Mucosa of descending colon (tissue), 3 donors: ENCODE measurements around the gene HOXA11. TPM values are rescaled to one million over a fixed set of nuclear protein-coding genes. Genes with fewer than 3 reads are reported as not detected.

Experiments
- ATAC-seq: fragments of 200-7000 bp; cut with Tn5 transposase; one replicate; pipeline ENCODE4 v1.9.1; 2020; ENCODE audit warnings: mild to moderate bottlenecking, moderate library complexity
- DNase-seq, 3 donors: peaks; one replicate each; pipeline ENCODE4 v3.0.0-alpha.2; 2020
- H3K36me3 ChIP-seq: fragments of 200-600 bp; one replicate; pipeline ENCODE4 v1.8.0; 2021; ENCODE audit warnings: low read depth, mild to moderate bottlenecking
- H3K4me1 ChIP-seq: fragments of 200-600 bp; one replicate; pipeline ENCODE4 v1.8.0; 2021; ENCODE audit warnings: low read depth, mild to moderate bottlenecking
- H3K4me3 ChIP-seq: fragments of 200-600 bp; one replicate; pipeline ENCODE4 v1.8.0; 2021; ENCODE audit warnings: mild to moderate bottlenecking
- H3K9me3 ChIP-seq: fragments of 200-600 bp; one replicate; pipeline ENCODE4 v1.8.0; 2021; ENCODE audit warnings: mild to moderate bottlenecking
- intact Hi-C, 2 donors: fragments of 100-400 bp; cut with DNase I in 1 of 2; cut with micrococcal nuclease in 1 of 2; formaldehyde crosslinking; loops; one replicate each; pipeline versions ENCODE4 v1.11.0 to v1.11.1; 2022; cut with DNase I, micrococcal nuclease
- total RNA-seq, 3 donors: library from RNA; stranded (reverse); fragmentation: NEBNext Ultra II Directional in 2 of 3; extraction: Animal tissue kit (Norgen Biotek cat#: 25700) in 2 of 3; gene quantifications; one replicate each; pipeline versions ENCODE4 v1.2.1 to v1.2.4, GENCODE V29; 2021 to 2023
- TF ChIP-seq, protein P1 (sequence below): fragments of 200-600 bp; IDR thresholded peaks from one replicate; pipeline ENCODE4 v1.8.0; 2022; ENCODE audit warnings: antibody characterized with exemption, mild to moderate bottlenecking
- donor health status: DM: no; HTN: no; CAD: no; lungs with moderate emphysema.
- donor health status: DM: no; HTN: no; CAD: no.
- donor health status: DM: no; HTN: yes; CAD: no.

The HOXA11 gene
- total RNA-seq, 3 donors from 2014 or later, result 3.2 to 27.2 (median 5.4) TPM

DNA sequence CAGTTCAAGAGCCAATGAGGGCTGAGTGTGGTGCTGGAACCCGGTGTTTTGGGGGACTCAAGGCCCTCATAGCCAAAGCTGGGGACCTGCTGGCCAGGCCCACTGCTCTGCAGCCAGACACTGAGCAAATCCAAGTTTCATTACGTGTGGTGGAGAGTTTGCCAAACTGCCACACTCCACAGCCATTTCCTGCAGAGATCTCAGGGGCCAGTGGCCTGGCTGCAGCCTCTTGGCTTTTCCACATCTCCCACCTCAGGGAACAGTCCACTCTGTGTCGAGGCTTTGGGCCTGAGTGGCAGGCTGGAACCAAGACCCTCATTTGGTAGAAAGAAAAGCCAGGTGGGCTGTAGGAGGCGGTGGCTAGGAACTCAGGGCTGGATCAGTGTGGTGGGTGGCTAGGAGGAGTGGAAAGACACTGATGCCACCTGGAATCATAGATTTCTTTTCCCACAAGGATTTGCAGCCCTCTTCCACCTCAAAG, 3.2 kb downstream of the HOXA11 start:
- Histone ChIP-seq H3K4me3 (no peak overlapping the region), H3K9me3 (no peaks in the 10 kb centered on the region), H3K36me3 (no peaks in the 10 kb centered on the region), H3K4me1 (peaks cover 32% of the 10 kb centered on the region)
- intact Hi-C loops, result no loop called here
- no peak for ATAC-seq
- DNase-seq, result peak in 2 of 3 donors; percentile 37 to 52
- TF ChIP-seq, protein P1, sequence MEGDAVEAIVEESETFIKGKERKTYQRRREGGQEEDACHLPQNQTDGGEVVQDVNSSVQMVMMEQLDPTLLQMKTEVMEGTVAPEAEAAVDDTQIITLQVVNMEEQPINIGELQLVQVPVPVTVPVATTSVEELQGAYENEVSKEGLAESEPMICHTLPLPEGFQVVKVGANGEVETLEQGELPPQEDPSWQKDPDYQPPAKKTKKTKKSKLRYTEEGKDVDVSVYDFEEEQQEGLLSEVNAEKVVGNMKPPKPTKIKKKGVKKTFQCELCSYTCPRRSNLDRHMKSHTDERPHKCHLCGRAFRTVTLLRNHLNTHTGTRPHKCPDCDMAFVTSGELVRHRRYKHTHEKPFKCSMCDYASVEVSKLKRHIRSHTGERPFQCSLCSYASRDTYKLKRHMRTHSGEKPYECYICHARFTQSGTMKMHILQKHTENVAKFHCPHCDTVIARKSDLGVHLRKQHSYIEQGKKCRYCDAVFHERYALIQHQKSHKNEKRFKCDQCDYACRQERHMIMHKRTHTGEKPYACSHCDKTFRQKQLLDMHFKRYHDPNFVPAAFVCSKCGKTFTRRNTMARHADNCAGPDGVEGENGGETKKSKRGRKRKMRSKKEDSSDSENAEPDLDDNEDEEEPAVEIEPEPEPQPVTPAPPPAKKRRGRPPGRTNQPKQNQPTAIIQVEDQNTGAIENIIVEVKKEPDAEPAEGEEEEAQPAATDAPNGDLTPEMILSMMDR, result no peak

DNA sequence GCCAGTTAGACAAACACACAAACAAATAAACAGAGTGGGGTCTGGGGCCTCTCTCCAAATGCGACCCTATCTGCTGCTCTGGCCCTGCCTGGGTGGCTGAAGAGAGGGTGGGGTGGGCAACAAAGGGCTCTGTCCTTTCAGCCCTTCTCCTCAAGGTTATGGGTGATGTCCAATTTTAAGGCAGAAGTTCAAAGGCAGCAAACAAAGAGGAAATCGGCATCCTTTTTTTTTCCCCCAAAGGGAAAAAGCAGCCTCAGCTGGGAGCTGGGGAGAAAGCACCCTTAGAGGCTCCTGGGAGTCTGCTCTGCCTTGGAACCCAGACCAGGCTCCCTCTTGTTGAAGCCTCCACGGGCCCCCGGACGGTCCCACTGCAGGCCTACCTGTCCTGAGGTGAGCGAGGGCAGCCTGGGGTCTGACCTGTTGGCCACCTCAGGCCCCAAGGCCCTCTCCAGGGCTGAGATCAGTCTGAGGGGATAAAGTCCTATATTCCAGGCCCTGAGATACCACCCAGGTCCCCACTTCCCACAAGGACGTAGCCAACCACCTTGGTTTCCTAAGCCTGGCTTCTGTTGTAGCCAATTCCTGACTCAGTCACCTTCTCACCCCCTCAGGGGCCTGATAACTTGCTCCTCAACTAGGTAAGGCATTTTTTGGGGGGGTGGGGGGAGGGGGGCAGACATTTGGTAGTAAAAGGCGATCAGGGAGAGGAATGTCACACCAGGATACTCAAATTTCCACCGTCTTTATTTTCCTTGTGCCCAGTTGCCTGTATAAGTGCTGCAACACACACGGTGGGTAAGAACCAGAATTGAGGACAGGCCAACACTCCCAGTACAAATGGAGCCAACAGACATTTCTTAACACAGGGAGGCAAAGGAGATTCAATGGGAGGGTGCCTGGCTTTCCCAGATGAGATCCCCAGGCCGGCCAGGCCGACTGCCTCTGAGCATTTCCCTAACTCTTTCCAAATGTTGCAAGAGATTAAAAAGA, 4.3 kb downstream of the HOXA11 start:
- intact Hi-C loops, result no loop called here
- no peaks in the 10 kb centered on the region for H3K36me3 ChIP-seq
- DNase-seq (peak in 2 of 3 donors; percentile 55 to 58), ATAC-seq (no peak)
- peaks cover 28% of the 10 kb centered on the region for H3K4me1 ChIP-seq
- TF ChIP-seq, protein P1, result no peak
- H3K9me3 ChIP-seq, result no peaks in the 10 kb centered on the region
- peak overlapping the region; percentile 17 for H3K4me3 ChIP-seq

GRCh38 chr7:27179503-27180430, 5.3 kb downstream of the HOXA11 start:
- ATAC-seq (peak; percentile 65), DNase-seq (peak; percentile 87 to 92 (median 91))
- peaks cover 23% of the 10 kb centered on the region for H3K4me1 ChIP-seq
- intact Hi-C loops, result no loop called here
- no peaks in the 10 kb centered on the region for H3K9me3 ChIP-seq
- H3K4me3 ChIP-seq, result peak overlapping the region; percentile 17
- no peaks in the 10 kb centered on the region for H3K36me3 ChIP-seq
- TF ChIP-seq, protein P1, result peak; percentile 74

GRCh38 chr7:27179030-27179429, 6.0 kb downstream of the HOXA11 start:
- Histone ChIP-seq H3K4me1 (peaks cover 23% of the 10 kb centered on the region), H3K36me3 (no peaks in the 10 kb centered on the region), H3K9me3 (no peaks in the 10 kb centered on the region), H3K4me3 (peak overlapping the region; percentile 17)
- ATAC-seq (no peak), DNase-seq (peak in 1 of 3 donors; percentile 41)
- TF ChIP-seq, protein P1, result no peak
- intact Hi-C loops, result no loop called here

DNA sequence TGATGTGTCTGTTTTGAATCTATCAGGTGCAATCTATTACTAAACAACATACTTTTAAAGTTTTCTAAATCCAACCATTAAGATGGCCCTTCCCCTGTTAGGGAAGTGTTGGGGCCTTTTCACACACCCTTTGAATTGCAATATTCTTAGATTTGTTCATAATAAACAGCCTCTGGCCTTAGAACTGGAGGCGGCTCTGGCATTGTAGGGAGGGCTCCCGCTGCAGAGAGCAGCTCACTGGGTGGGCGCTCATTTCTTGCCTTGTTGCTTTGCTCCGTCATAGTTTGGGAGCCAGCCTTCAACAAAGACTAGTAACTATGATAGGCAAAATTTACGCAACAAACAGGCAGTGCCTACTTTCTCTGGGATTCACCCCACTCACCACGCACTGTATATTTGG, 6.7 kb downstream of the HOXA11 start:
- TF ChIP-seq, protein P1, result no peak
- Histone ChIP-seq H3K4me3 (peak overlapping the region; percentile 17), H3K9me3 (no peaks in the 10 kb centered on the region), H3K4me1 (peaks cover 23% of the 10 kb centered on the region), H3K36me3 (no peaks in the 10 kb centered on the region)
- ATAC-seq (no peak), DNase-seq (peak in 2 of 3 donors; percentile 27 to 40)
- intact Hi-C loops, result no loop called here
